Ovary (tissue), 3 donors: ENCODE data around the gene FOXI1.

Experiments
- EP300 ChIP-seq: sonication (generic); formaldehyde crosslinking; IDR thresholded peaks from one replicate; pipeline ENCODE4 v1.6.1; 2017; ENCODE audit warnings: antibody characterized with exemption
- POLR2A ChIP-seq: fragments of 450-650 bp; IDR thresholded peaks from one replicate; pipeline ENCODE4 v1.6.1; 2017; ENCODE audit warnings: antibody characterized with exemption, mild to moderate bottlenecking, moderate library complexity
- TF ChIP-seq, protein P1 (sequence below), 3 donors: fragments of 450-650 bp in 2 of 3; fragments of 200-600 bp in 1 of 3; IDR thresholded peaks; one replicate each; pipeline versions ENCODE4 v1.5.1 to v1.8.0; 2016 to 2022; ENCODE audit warnings: antibody characterized with exemption in 3 of 3, mild to moderate bottlenecking in 1 of 3
- donor health status: DM: no; HTN: no; CAD: no.

DNA sequence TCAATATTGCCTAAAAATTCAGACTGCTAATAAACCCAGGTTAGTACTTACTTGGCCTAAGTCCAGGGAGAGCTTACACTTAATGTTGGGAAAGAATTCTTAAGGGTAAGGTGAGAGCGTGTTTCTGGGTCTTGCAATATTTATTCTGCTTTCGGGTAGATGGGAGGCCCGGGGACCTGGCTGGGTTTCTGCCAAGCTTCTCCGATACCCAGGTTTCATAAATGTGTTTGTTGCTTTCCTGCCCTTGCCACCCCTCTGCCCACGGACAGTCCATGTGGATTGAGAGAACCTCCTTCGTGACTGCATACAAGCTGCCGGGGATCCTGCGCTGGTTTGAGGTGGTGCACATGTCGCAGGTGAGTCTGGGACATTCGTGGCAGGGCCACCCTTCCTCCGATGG is 48.4 kb upstream of the FOXI1 start:
- TF ChIP-seq, protein P1, sequence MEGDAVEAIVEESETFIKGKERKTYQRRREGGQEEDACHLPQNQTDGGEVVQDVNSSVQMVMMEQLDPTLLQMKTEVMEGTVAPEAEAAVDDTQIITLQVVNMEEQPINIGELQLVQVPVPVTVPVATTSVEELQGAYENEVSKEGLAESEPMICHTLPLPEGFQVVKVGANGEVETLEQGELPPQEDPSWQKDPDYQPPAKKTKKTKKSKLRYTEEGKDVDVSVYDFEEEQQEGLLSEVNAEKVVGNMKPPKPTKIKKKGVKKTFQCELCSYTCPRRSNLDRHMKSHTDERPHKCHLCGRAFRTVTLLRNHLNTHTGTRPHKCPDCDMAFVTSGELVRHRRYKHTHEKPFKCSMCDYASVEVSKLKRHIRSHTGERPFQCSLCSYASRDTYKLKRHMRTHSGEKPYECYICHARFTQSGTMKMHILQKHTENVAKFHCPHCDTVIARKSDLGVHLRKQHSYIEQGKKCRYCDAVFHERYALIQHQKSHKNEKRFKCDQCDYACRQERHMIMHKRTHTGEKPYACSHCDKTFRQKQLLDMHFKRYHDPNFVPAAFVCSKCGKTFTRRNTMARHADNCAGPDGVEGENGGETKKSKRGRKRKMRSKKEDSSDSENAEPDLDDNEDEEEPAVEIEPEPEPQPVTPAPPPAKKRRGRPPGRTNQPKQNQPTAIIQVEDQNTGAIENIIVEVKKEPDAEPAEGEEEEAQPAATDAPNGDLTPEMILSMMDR (IDR thresholded peaks at IDR 0.05) = no peak
- TF ChIP-seq POLR2A (no peak), EP300 (no peak)
